ENCODE measurements around the gene ZNF831. TPM values are rescaled to one million over a fixed set of nuclear protein-coding genes. Genes with fewer than 3 reads are reported as not detected.

Gene ZNF831
- total RNA-seq, 4 donors from 2014 or later: under 0.01 to 1.8 (median 0.87) TPM

DNA sequence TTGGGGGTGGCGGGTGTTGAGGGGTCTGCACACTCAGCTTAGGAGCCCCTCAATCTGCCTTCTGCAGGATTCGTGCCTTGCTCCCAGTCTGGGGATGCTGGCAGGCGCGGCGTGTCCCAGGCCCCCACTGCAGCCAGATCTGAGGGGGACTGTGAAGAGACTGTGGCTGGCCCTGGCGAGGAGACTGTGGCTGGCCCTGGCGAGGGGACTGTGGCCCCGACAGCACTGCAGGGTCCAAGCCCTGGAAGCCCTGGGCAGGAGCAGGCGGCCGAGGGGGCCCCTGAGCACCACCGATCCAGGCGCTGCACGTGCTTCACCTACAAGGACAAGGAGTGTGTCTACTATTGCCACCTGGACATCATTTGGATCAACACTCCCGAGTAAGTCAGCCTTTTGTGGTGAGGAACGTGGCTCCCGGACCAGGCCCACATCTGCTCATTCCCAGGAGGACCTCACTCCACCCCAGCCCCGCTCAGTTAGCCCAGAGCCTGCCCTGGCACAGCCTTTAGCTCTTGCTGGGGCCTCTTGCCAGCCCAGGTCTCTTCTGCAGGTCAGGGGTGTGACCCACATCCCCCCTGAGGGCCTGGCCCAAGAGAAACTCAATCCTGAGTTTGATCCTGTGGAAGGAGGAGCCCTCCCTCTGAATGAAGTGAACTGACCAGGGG, 137.9 kb downstream of the ZNF831 start:
- WGBS, 2 donors: 62 to 72% methylated on average over 8 to 14 of the region's 17 CpGs
- Histone ChIP-seq H3K4me3 (no peak overlapping the region), H3K4me1 (peaks cover 0 to 12% (median 0%) of the 10 kb centered on the region in 4 donors), H3K27me3 (peaks cover 0 to 37% of the 10 kb centered on the region in 2 donors), H3K27ac (no peak overlapping the region), H3K36me3 (no peaks in the 10 kb centered on the region), H3K9me3 (no peaks in the 10 kb centered on the region)
- no peak for DNase-seq (ENCODE audit: low spot score in 2 of 2)
- no peak for TF ChIP-seq EP300 (IDR thresholded peaks at IDR 0.05)
- TF ChIP-seq, protein P1, sequence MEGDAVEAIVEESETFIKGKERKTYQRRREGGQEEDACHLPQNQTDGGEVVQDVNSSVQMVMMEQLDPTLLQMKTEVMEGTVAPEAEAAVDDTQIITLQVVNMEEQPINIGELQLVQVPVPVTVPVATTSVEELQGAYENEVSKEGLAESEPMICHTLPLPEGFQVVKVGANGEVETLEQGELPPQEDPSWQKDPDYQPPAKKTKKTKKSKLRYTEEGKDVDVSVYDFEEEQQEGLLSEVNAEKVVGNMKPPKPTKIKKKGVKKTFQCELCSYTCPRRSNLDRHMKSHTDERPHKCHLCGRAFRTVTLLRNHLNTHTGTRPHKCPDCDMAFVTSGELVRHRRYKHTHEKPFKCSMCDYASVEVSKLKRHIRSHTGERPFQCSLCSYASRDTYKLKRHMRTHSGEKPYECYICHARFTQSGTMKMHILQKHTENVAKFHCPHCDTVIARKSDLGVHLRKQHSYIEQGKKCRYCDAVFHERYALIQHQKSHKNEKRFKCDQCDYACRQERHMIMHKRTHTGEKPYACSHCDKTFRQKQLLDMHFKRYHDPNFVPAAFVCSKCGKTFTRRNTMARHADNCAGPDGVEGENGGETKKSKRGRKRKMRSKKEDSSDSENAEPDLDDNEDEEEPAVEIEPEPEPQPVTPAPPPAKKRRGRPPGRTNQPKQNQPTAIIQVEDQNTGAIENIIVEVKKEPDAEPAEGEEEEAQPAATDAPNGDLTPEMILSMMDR (IDR thresholded peaks at IDR 0.05): no peak
- TF ChIP-seq POLR2A (IDR thresholded peaks at IDR 0.05): no peak

DNA sequence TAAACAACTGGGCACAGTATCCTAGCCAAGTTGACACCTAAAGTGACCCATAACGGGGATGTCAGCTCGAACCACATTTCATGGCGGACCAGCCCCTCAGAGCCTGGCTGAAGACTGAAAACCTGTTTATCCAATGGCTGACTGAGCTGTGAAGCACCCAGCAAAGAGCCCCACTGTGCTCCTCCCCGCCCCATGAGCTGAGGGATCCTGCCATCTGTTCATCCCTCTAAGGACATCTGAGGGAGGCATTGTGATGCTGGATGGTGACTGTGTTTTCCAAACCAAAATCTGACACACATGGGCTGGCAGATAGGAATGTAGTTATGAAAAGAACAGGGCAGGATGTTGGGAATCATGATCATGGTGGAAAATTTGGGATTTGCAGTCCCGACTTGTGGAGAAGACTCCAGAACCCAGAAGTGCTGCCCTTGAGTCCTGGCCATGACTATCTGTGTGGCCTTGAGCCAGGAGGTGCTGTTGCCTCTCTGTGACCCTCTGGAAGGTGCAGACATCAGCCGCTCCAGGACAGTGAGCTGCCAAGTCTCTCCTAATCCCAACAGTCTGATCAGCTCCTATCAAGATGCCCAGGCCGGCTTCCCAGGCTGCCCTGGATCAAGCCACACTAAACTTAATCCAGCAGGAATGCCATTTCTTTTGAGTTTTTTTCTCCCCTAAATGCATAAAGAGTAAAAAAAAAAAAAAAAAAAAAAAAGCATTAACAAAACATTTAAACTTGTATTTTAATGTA, 142.5 kb downstream of the ZNF831 start:
- 82 to 87% methylated on average over 7 of the region's 7 CpGs for WGBS, 2 donors
- DNase-seq (ENCODE audit: low spot score in 2 of 2): no peak
- no peaks in the 10 kb centered on the region for H3K9me3 ChIP-seq
- H3K36me3 ChIP-seq: no peaks in the 10 kb centered on the region
- peaks cover 0 to 13% of the 10 kb centered on the region in 2 donors for H3K27me3 ChIP-seq
- H3K4me1 ChIP-seq: no peaks in the 10 kb centered on the region
- no peak overlapping the region for H3K4me3 ChIP-seq
- no peak overlapping the region for H3K27ac ChIP-seq
- no peak for TF ChIP-seq EP300 (IDR thresholded peaks at IDR 0.05)
- TF ChIP-seq POLR2A (IDR thresholded peaks at IDR 0.05): no peak
- TF ChIP-seq, protein P1 (IDR thresholded peaks at IDR 0.05): no peak

DNA sequence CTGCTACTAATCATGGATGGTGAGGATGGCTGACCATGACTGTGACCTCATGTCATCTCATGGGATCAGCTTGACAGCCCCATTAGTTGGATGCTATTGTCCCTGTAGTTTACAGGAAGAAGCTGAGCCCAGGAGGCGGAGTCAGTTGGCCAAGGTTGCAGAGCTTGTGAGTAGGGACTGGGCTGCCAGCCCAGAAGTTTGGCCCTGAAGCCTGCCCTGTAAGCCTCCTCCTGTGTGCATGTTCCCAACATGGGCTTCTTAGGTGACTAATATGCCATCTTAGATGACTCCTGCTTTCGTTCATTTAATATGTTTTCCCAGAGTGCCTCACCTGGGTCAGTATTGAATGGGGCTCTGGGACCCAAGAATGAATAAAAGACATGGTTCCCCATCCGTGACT, 143.6 kb downstream of the ZNF831 start:
- Histone ChIP-seq H3K9me3 (no peaks in the 10 kb centered on the region), H3K27ac (no peak overlapping the region), H3K36me3 (no peaks in the 10 kb centered on the region), H3K4me3 (no peak overlapping the region), H3K27me3 (peaks cover 0 to 6% of the 10 kb centered on the region in 2 donors), H3K4me1 (no peaks in the 10 kb centered on the region)
- 73 to 76% methylated on average over 3 of the region's 3 CpGs for WGBS, 2 donors
- TF ChIP-seq EP300 (IDR thresholded peaks at IDR 0.05) (no peak), POLR2A (IDR thresholded peaks at IDR 0.05) (no peak)
- TF ChIP-seq, protein P1 (IDR thresholded peaks at IDR 0.05): no peak
- no peak for DNase-seq (ENCODE audit: low spot score in 2 of 2)

Other genes starting within 250 kb of the ZNF831 start
- 10 to 100 TPM; 54.2 to 72.9 (median 56.8) TPM for gene NELFCD, start 182.6 kb upstream of the ZNF831 start, total RNA-seq
- gene CTSZ, start 156.6 kb upstream of the ZNF831 start, total RNA-seq: 100 to 1,000 TPM in 2 of 4 donors, 10 to 100 TPM in 2; 83.5 to 145 (median 105) TPM
- under 1 TPM in 3 of 4 donors, not detected in 1; 0.21 to 0.60 (median 0.59) TPM for gene TUBB1, start 144.4 kb upstream of the ZNF831 start, total RNA-seq
- 10 to 100 TPM; 15.1 to 35.2 (median 27.7) TPM for gene ATP5F1E, start 131.5 kb upstream of the ZNF831 start, total RNA-seq
- gene PRELID3B, start 121.0 kb upstream of the ZNF831 start, total RNA-seq: 10 to 100 TPM; 19.2 to 34.5 (median 23.1) TPM
- 1 to 10 TPM in 1 of 4 donors, not detected in 3; 2.9 TPM for gene EDN3, start 136.8 kb downstream of the ZNF831 start, total RNA-seq

Measured in tibial nerve (tissue), 4 donors.